ENCODE results near the gene FAM53B. TPM values are rescaled to one million over a fixed set of nuclear protein-coding genes. Genes with fewer than 3 reads are reported as not detected.

Gene FAM53B
- total RNA-seq, 2 donors from 2014 or later: 43.3 to 45.2 TPM

DNA sequence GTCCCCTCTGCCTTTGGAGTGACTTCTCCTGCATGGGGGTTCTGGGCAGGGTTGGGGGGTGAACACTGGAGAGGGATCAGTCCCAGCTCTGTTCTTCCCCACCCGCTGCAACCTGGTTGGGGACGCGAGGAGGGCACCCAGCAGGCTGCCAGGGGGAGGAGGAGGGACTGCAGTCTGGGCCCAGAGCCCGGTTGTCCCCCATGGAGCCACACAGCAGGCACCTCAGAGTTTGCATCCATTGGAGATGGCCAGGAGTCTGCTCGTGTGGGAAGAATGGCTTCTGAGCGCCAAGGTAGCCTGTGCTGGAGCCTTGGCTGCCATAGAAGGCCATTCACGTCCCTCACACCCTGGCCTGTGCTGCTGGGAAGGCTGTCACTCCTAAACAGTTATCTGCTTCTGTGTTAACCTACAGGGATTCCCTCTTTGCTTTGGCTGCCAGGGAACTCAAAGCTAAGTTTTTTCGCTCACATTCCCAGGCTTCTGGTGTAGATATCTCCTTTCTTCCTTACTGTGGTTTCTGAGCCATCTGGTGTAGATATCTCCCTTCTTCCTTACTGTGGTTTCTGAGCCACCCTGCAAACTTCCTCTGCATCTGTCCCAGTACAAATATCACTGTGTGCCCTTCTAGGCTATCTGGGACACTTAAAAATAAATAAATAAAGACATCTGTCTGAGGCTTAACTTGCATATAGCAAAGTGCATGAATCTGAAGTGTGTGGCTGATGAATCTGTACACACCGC lies 148.9 kb downstream of the FAM53B start:
- no peak for DNase-seq
- TF ChIP-seq, protein P1, sequence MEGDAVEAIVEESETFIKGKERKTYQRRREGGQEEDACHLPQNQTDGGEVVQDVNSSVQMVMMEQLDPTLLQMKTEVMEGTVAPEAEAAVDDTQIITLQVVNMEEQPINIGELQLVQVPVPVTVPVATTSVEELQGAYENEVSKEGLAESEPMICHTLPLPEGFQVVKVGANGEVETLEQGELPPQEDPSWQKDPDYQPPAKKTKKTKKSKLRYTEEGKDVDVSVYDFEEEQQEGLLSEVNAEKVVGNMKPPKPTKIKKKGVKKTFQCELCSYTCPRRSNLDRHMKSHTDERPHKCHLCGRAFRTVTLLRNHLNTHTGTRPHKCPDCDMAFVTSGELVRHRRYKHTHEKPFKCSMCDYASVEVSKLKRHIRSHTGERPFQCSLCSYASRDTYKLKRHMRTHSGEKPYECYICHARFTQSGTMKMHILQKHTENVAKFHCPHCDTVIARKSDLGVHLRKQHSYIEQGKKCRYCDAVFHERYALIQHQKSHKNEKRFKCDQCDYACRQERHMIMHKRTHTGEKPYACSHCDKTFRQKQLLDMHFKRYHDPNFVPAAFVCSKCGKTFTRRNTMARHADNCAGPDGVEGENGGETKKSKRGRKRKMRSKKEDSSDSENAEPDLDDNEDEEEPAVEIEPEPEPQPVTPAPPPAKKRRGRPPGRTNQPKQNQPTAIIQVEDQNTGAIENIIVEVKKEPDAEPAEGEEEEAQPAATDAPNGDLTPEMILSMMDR (IDR thresholded peaks at IDR 0.05): no peak

DNA sequence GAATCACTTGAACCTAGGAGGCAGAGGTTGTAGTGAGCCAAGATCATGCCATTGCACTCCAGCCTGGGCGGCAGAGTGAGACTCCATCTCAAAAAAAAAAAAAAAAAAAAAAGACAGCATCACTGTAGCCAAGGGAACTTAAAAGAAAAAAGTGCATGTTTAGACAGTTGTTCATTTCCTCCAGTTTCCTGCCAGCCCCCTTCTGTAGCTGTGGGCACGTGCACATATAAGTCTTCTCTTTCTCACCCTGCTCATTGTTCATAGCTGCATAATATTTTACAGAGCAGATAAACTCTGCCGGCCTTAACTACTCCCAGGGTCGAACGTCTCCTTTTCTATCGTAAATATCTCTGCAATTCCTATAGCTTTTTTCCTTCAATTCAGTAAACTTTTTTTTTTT lies 149.9 kb downstream of the FAM53B start:
- TF ChIP-seq, protein P1 (IDR thresholded peaks at IDR 0.05): no peak
- intact Hi-C loops (cut with DNase I): no loop called here
- Histone ChIP-seq H3K4me3 (no peak overlapping the region), H3K27ac (no peak overlapping the region), H3K9me3 (no peaks in the 10 kb centered on the region), H3K36me3 (no peaks in the 10 kb centered on the region), H3K9ac (ENCODE audit: low read depth in 2 of 2, low read length in 2 of 2) (no peak overlapping the region), H3K4me1 (peaks cover 2% of the 10 kb centered on the region), H3K27me3 (no peaks in the 10 kb centered on the region)
- DNase-seq: no peak

More for the DNA sequence above, 148.9 kb downstream of the FAM53B start:
- intact Hi-C loops (cut with DNase I): no loop called here
- Histone ChIP-seq H3K9ac (ENCODE audit: low read depth in 2 of 2, low read length in 2 of 2) (no peak overlapping the region), H3K4me3 (no peak overlapping the region), H3K4me1 (no peaks in the 10 kb centered on the region), H3K27me3 (no peaks in the 10 kb centered on the region), H3K36me3 (no peaks in the 10 kb centered on the region), H3K9me3 (no peaks in the 10 kb centered on the region), H3K27ac (no peak overlapping the region)

- H3K27ac ChIP-seq: no peak overlapping the region
- intact Hi-C loops (cut with DNase I): no loop called here
- no peaks in the 10 kb centered on the region for H3K36me3 ChIP-seq
- H3K9me3 ChIP-seq: no peaks in the 10 kb centered on the region
- DNase-seq: no peak
- no peak overlapping the region for H3K4me3 ChIP-seq
- TF ChIP-seq, protein P1 (IDR thresholded peaks at IDR 0.05): no peak
- no peak overlapping the region for H3K9ac ChIP-seq (ENCODE audit: low read depth in 2 of 2, low read length in 2 of 2)
- H3K4me1 ChIP-seq: peaks cover 9% of the 10 kb centered on the region
- H3K27me3 ChIP-seq: no peaks in the 10 kb centered on the region
Observed at GRCh38 chr10:124593431-124593985, 150.7 kb downstream of the FAM53B start.

DNA sequence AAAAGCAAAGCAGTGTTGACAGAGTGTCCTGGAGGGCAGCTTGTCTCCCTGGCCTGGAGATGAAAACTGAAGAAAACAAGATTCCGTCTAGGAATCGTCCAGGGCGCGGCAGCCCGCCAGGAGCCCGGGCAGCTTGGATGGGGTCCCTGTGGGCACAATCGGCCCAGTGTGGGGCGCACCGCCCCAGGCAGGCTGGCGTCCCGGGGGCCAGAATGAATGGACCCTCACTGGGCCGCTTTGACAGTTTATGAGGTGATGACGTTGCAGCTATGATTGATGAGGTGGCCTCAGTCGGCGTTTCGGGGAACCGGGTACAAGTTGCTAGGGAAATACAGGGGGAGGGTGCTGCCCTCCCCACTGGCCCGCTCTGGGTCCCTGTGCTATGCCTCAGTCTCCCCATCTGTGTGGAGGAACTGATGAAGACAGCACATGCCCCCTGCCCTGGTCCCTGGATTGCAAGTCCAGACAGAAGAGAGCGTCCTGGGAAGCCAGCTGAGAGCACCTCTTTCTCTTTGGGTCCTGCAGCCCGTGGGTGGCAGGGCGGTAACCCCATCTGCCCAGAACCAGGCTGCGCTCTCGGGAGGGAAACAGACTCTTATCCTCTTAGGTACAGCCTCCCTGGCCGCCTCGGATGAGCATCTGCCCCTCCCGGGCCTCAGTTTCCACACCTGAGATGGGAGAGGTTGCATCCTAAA lies 151.3 kb downstream of the FAM53B start:
- Histone ChIP-seq H3K4me3 (no peak overlapping the region), H3K4me1 (peaks cover 9% of the 10 kb centered on the region), H3K9ac (ENCODE audit: low read depth in 2 of 2, low read length in 2 of 2) (no peak overlapping the region), H3K27ac (no peak overlapping the region), H3K36me3 (no peaks in the 10 kb centered on the region), H3K9me3 (no peaks in the 10 kb centered on the region), H3K27me3 (no peaks in the 10 kb centered on the region)
- intact Hi-C loops (cut with DNase I): no loop called here
- TF ChIP-seq, protein P1 (IDR thresholded peaks at IDR 0.05): no peak
- no peak for DNase-seq

- TF ChIP-seq, protein P1 (IDR thresholded peaks at IDR 0.05): no peak
- intact Hi-C loops (cut with DNase I): no loop called here
- Histone ChIP-seq H3K27ac (no peak overlapping the region), H3K4me3 (no peak overlapping the region), H3K9me3 (no peaks in the 10 kb centered on the region), H3K36me3 (no peaks in the 10 kb centered on the region), H3K9ac (ENCODE audit: low read depth in 2 of 2, low read length in 2 of 2) (no peak overlapping the region), H3K27me3 (no peaks in the 10 kb centered on the region), H3K4me1 (peaks cover 9% of the 10 kb centered on the region)
- DNase-seq: no peak
Observed at GRCh38 chr10:124592101-124592500, 152.1 kb downstream of the FAM53B start.

Data from colonic mucosa (tissue), 4 donors.